ENCODE results near the gene GUCY1A2.

Gene GUCY1A2

DNA sequence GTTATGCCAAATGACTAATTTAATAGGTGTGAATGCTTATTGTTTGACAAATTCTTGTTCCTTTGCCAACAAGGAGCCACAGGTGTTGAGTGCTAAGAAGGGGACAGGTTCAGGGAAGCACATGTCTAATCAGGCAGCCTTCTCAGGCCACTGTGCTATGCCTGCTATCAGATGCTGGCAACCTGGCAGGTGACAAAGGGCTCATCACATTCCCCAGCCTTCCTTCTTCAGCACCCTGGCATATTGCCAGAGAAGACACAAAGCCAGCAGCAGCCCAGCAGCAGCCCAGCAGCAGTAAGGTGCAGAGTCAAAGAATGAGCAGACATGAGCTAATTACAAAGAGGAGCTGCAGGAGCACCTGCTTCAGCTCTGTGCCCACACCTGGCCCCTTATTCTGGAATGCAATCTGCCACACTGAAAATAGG, 68.2 kb downstream of the GUCY1A2 start:
- no peak overlapping the region for H3K14ac ChIP-seq (ENCODE audit: low read length)
- no peak overlapping the region for H4K12ac ChIP-seq (ENCODE audit: low read depth, low read length)
- H3K79me2 ChIP-seq (ENCODE audit: control insufficient read depth, insufficient read depth, low read length, poor library complexity): no peaks in the 10 kb centered on the region

DNA sequence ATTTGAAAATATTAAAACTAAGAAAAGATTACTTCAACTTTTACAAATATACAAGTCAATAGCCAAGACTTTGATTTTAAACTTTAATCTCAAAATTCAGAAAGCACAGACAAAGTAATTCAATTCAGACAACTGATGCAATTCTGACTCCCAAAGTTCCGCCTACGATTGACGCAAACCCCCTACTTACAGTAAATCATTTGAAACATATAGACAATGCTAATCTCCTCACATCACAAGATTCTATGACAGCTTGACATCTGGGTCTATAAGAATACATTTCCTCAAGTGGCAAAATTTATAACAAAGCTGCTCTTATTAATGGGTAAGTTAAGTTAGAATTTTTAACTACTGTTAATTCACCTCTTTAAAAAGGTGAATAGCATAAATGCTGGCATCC, 75.2 kb downstream of the GUCY1A2 start:
- H3K23ac ChIP-seq (ENCODE audit: low read length): no peak overlapping the region
- H2AFZ ChIP-seq (ENCODE audit: insufficient read depth, low read length, poor library complexity): no peak overlapping the region
- no peak overlapping the region for H3K4me2 ChIP-seq (ENCODE audit: low read length)
- H3K27ac ChIP-seq (ENCODE audit: low read depth, low read length): no peak overlapping the region
- no peak overlapping the region for H2AK5ac ChIP-seq (ENCODE audit: low read length)
- no peak overlapping the region for H2BK12ac ChIP-seq (ENCODE audit: low read length)
- H2BK120ac ChIP-seq (ENCODE audit: insufficient read depth, low read length, poor library complexity): no peak overlapping the region
- H3K79me1 ChIP-seq (ENCODE audit: low read length): no peaks in the 10 kb centered on the region
- H3K14ac ChIP-seq (ENCODE audit: low read length): no peak overlapping the region
- H3K4me3 ChIP-seq (ENCODE audit: low read depth, low read length): no peak overlapping the region
- H4K91ac ChIP-seq (ENCODE audit: low read depth, low read length): no peak overlapping the region
- H3K4ac ChIP-seq (ENCODE audit: low read depth, low read length): no peak overlapping the region
- no peak overlapping the region for H3K9ac ChIP-seq (ENCODE audit: low read length)
- H4K8ac ChIP-seq (ENCODE audit: low read depth, low read length): no peak overlapping the region
- H3K27me3 ChIP-seq (ENCODE audit: insufficient read depth, low read length): no peaks in the 10 kb centered on the region
- H2BK5ac ChIP-seq (ENCODE audit: low read depth, low read length, poor library complexity): no peak overlapping the region
- H3K9me3 ChIP-seq (ENCODE audit: insufficient read depth, low read depth, low read length): no peaks in the 10 kb centered on the region
- no CpG with 5 or more reads among the region's 3 CpGs for WGBS (ENCODE audit: extremely low coverage, insufficient coverage, insufficient read length)
- DNase-seq: no peak
- no peaks in the 10 kb centered on the region for H3K79me2 ChIP-seq (ENCODE audit: control insufficient read depth, insufficient read depth, low read length, poor library complexity)
- H3K36me3 ChIP-seq (ENCODE audit: control insufficient read depth in 1 of 2, insufficient read depth in 2 of 2, low read length in 2 of 2): no peaks in the 10 kb centered on the region
- no peak overlapping the region for H3K18ac ChIP-seq (ENCODE audit: low read length)
- no peaks in the 10 kb centered on the region for H3K4me1 ChIP-seq (ENCODE audit: control insufficient read depth in 1 of 2, insufficient read depth in 2 of 2, low read length in 2 of 2)
- no peak overlapping the region for H4K12ac ChIP-seq (ENCODE audit: low read depth, low read length)

More for the DNA sequence above, 68.2 kb downstream of the GUCY1A2 start:
- no peak overlapping the region for H2BK120ac ChIP-seq (ENCODE audit: insufficient read depth, low read length, poor library complexity)
- no peak overlapping the region for H4K8ac ChIP-seq (ENCODE audit: low read depth, low read length)
- H3K4me1 ChIP-seq (ENCODE audit: control insufficient read depth in 1 of 2, insufficient read depth in 2 of 2, low read length in 2 of 2): no peaks in the 10 kb centered on the region
- H3K4me3 ChIP-seq (ENCODE audit: low read depth, low read length): no peak overlapping the region
- no peak overlapping the region for H3K4ac ChIP-seq (ENCODE audit: low read depth, low read length)
- H3K9me3 ChIP-seq (ENCODE audit: insufficient read depth, low read depth, low read length): no peaks in the 10 kb centered on the region
- H3K9ac ChIP-seq (ENCODE audit: low read length): no peak overlapping the region
- H2BK12ac ChIP-seq (ENCODE audit: low read length): no peak overlapping the region
- DNase-seq: no peak
- no peak overlapping the region for H3K18ac ChIP-seq (ENCODE audit: low read length)
- H3K79me1 ChIP-seq (ENCODE audit: low read length): no peaks in the 10 kb centered on the region
- H3K27me3 ChIP-seq (ENCODE audit: insufficient read depth, low read length): no peaks in the 10 kb centered on the region
- no peak overlapping the region for H2BK5ac ChIP-seq (ENCODE audit: low read depth, low read length, poor library complexity)
- no peak overlapping the region for H3K23ac ChIP-seq (ENCODE audit: low read length)
- no peak overlapping the region for H3K27ac ChIP-seq (ENCODE audit: low read depth, low read length)
- no peak overlapping the region for H3K4me2 ChIP-seq (ENCODE audit: low read length)
- no peak overlapping the region for H2AFZ ChIP-seq (ENCODE audit: insufficient read depth, low read length, poor library complexity)
- no peaks in the 10 kb centered on the region for H3K36me3 ChIP-seq (ENCODE audit: control insufficient read depth in 1 of 2, insufficient read depth in 2 of 2, low read length in 2 of 2)
- no peak overlapping the region for H2AK5ac ChIP-seq (ENCODE audit: low read length)
- no peak overlapping the region for H4K91ac ChIP-seq (ENCODE audit: low read depth, low read length)

DNA sequence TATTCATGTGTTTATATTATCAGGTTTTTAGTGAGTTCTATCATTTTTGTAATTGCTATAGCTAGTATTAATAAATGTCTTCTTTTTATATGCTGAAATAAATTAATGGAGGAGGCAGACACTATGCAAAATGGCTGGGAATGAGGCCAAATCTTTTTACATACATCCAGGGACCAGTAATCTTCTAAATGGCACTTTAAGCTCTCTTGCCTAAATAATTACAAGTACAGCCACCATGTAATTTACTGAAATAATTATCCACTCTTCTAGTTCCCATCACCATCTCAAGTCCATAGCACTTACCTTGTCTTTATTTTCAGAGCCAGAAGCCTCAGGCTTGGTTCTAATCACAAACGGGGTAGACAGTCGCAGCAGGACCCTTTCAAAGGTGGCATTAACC, 79.1 kb downstream of the GUCY1A2 start:
- Histone ChIP-seq H3K18ac (ENCODE audit: low read length) (no peak overlapping the region), H3K4me1 (ENCODE audit: control insufficient read depth in 1 of 2, insufficient read depth in 2 of 2, low read length in 2 of 2) (no peaks in the 10 kb centered on the region), H3K36me3 (ENCODE audit: control insufficient read depth in 1 of 2, insufficient read depth in 2 of 2, low read length in 2 of 2) (no peaks in the 10 kb centered on the region)

DNA sequence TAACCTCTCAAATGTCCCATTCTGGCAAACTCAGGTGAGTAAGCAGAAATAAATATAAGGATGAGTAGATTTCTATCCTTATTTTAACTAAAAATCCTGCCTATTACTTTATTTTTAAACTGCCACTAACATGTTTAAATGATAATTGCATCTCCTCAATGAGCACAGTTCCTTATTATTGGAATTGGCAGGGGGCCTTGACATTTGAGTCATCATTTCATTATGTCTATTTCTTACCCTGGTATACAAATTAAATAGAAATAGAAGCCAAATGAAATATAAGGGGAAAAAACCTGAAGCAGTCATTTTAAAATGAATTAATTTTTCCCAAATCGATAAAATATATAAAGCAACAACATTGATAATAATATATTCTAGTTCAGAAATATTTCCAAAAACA, 81.2 kb downstream of the GUCY1A2 start:
- H4K12ac ChIP-seq (ENCODE audit: low read depth, low read length): no peak overlapping the region
- no CpG with 5 or more reads among the region's 1 CpG for WGBS (ENCODE audit: extremely low coverage, insufficient coverage, insufficient read length)

More for the DNA sequence above, 79.1 kb downstream of the GUCY1A2 start:
- Histone ChIP-seq H2AFZ (ENCODE audit: insufficient read depth, low read length, poor library complexity) (no peak overlapping the region), H3K27ac (ENCODE audit: low read depth, low read length) (no peak overlapping the region), H3K9ac (ENCODE audit: low read length) (no peak overlapping the region), H3K14ac (ENCODE audit: low read length) (no peak overlapping the region), H2AK5ac (ENCODE audit: low read length) (no peak overlapping the region), H2BK12ac (ENCODE audit: low read length) (no peak overlapping the region), H3K9me3 (ENCODE audit: insufficient read depth, low read depth, low read length) (no peaks in the 10 kb centered on the region), H4K91ac (ENCODE audit: low read depth, low read length) (no peak overlapping the region), H3K4me2 (ENCODE audit: low read length) (no peak overlapping the region), H3K79me2 (ENCODE audit: control insufficient read depth, insufficient read depth, low read length, poor library complexity) (no peaks in the 10 kb centered on the region), H2BK5ac (ENCODE audit: low read depth, low read length, poor library complexity) (no peak overlapping the region), H3K79me1 (ENCODE audit: low read length) (no peaks in the 10 kb centered on the region), H3K4ac (ENCODE audit: low read depth, low read length) (no peak overlapping the region), H2BK120ac (ENCODE audit: insufficient read depth, low read length, poor library complexity) (no peak overlapping the region), H3K23ac (ENCODE audit: low read length) (no peak overlapping the region), H4K12ac (ENCODE audit: low read depth, low read length) (no peak overlapping the region), H4K8ac (ENCODE audit: low read depth, low read length) (no peak overlapping the region), H3K4me3 (ENCODE audit: low read depth, low read length) (no peak overlapping the region), H3K27me3 (ENCODE audit: insufficient read depth, low read length) (no peaks in the 10 kb centered on the region)
- no peak for DNase-seq
- WGBS (ENCODE audit: extremely low coverage, insufficient coverage, insufficient read length): no CpG with 5 or more reads among the region's 2 CpGs

More for the DNA sequence above, 81.2 kb downstream of the GUCY1A2 start:
- no peak overlapping the region for H3K18ac ChIP-seq (ENCODE audit: low read length)
- H3K9ac ChIP-seq (ENCODE audit: low read length): no peak overlapping the region
- no peak overlapping the region for H4K91ac ChIP-seq (ENCODE audit: low read depth, low read length)
- no peaks in the 10 kb centered on the region for H3K27me3 ChIP-seq (ENCODE audit: insufficient read depth, low read length)
- no peak overlapping the region for H2BK120ac ChIP-seq (ENCODE audit: insufficient read depth, low read length, poor library complexity)
- no peak for DNase-seq
- no peak overlapping the region for H2BK5ac ChIP-seq (ENCODE audit: low read depth, low read length, poor library complexity)
- no peaks in the 10 kb centered on the region for H3K79me2 ChIP-seq (ENCODE audit: control insufficient read depth, insufficient read depth, low read length, poor library complexity)
- H3K23ac ChIP-seq (ENCODE audit: low read length): no peak overlapping the region
- no peak overlapping the region for H2AFZ ChIP-seq (ENCODE audit: insufficient read depth, low read length, poor library complexity)
- no peaks in the 10 kb centered on the region for H3K79me1 ChIP-seq (ENCODE audit: low read length)
- H4K8ac ChIP-seq (ENCODE audit: low read depth, low read length): no peak overlapping the region
- no peak overlapping the region for H3K4me3 ChIP-seq (ENCODE audit: low read depth, low read length)
- H3K4me2 ChIP-seq (ENCODE audit: low read length): no peak overlapping the region
- no peak overlapping the region for H3K14ac ChIP-seq (ENCODE audit: low read length)
- no peak overlapping the region for H3K4ac ChIP-seq (ENCODE audit: low read depth, low read length)
- H3K4me1 ChIP-seq (ENCODE audit: control insufficient read depth in 1 of 2, insufficient read depth in 2 of 2, low read length in 2 of 2): no peaks in the 10 kb centered on the region
- no peaks in the 10 kb centered on the region for H3K36me3 ChIP-seq (ENCODE audit: control insufficient read depth in 1 of 2, insufficient read depth in 2 of 2, low read length in 2 of 2)
- H3K9me3 ChIP-seq (ENCODE audit: insufficient read depth, low read depth, low read length): no peaks in the 10 kb centered on the region
- no peak overlapping the region for H3K27ac ChIP-seq (ENCODE audit: low read depth, low read length)
- H2BK12ac ChIP-seq (ENCODE audit: low read length): no peak overlapping the region
- H2AK5ac ChIP-seq (ENCODE audit: low read length): no peak overlapping the region
